Neural progenitor cell (in vitro differentiated cells): ENCODE measurements around the gene LIN7B. TPM values are rescaled to one million over a fixed set of nuclear protein-coding genes. Genes with fewer than 3 reads are reported as not detected.

Experiments
- DNase-seq: peaks from one replicate; pipeline ENCODE4 v3.0.0-alpha.2; 2016; ENCODE audit warnings: low spot score
- H2AFZ ChIP-seq: fragments of 200-600 bp; sonication (generic); replicated peaks from 2 replicates; pipeline ENCODE4 v1.6.1; 2016; ENCODE audit warnings: antibody characterized with exemption
- H3F3A ChIP-seq: fragments of 200-600 bp; sonication (generic); 2 replicates; pipeline ENCODE4 v1.6.1; 2016; ENCODE audit warnings: antibody characterized with exemption, low read depth
- H3K27ac ChIP-seq: fragments of 200-600 bp; sonication (generic); 2 replicates; pipeline ENCODE4 v1.5.1; 2016; ENCODE audit warnings: mild to moderate bottlenecking
- H3K27me3 ChIP-seq: fragments of 200-600 bp; sonication (generic); 2 replicates; pipeline ENCODE4 v1.6.1; 2016; ENCODE audit warnings: mild to moderate bottlenecking, moderate library complexity
- H3K36me3 ChIP-seq: fragments of 200-600 bp; sonication (generic); 2 replicates; pipeline ENCODE4 v1.5.1; 2016
- H3K4me1 ChIP-seq: fragments of 200-600 bp; sonication (generic); 2 replicates; pipeline ENCODE4 v1.6.1; 2016; ENCODE audit warnings: mixed run types
- H3K4me2 ChIP-seq: fragments of 200-600 bp; sonication (generic); 2 replicates; pipeline ENCODE4 v1.6.1; 2016
- H3K4me3 ChIP-seq: fragments of 200-600 bp; sonication (generic); 2 replicates; pipeline ENCODE4 v1.5.1; 2016
- H3K79me2 ChIP-seq: fragments of 200-600 bp; sonication (generic); 2 replicates; pipeline ENCODE4 v1.6.1; 2016; ENCODE audit warnings: low read depth
- H3K9ac ChIP-seq: fragments of 200-600 bp; sonication (generic); 2 replicates; pipeline ENCODE4 v1.6.1; 2016
- H3K9me3 ChIP-seq: fragments of 200-600 bp; sonication (generic); 2 replicates; pipeline ENCODE4 v1.5.1; 2016; ENCODE audit warnings: low read depth
- H4K20me1 ChIP-seq: fragments of 200-600 bp; sonication (generic); 2 replicates; pipeline ENCODE4 v1.6.1; 2016; ENCODE audit warnings: low read depth
- H3K27ac Mint-ChIP-seq: 3 replicates; pipeline ENCODE4 v1.8.0; 2021; ENCODE audit warnings: mixed read lengths
- H3K27me3 Mint-ChIP-seq: 2 replicates; pipeline ENCODE4 v1.8.0; 2022; ENCODE audit warnings: low read depth, mild to moderate bottlenecking, inconsistent platforms, moderate library complexity, mixed read lengths; ENCODE audit not compliant: insufficient read depth
- H3K36me3 Mint-ChIP-seq: 3 replicates; pipeline ENCODE4 v1.8.0; 2021; ENCODE audit warnings: mixed read lengths
- H3K4me1 Mint-ChIP-seq: 3 replicates; pipeline ENCODE4 v1.8.0; 2021; ENCODE audit warnings: mixed read lengths
- H3K4me3 Mint-ChIP-seq: 3 replicates; pipeline ENCODE4 v1.8.0; 2021; ENCODE audit warnings: mild to moderate bottlenecking, moderate library complexity, mixed read lengths
- H3K9me3 Mint-ChIP-seq: 3 replicates; pipeline ENCODE4 v1.8.0; 2020; ENCODE audit warnings: mixed read lengths
- CTCF ChIP-seq: fragments of 200-600 bp; sonication (generic); IDR thresholded peaks from 2 replicates; pipeline ENCODE4 v1.5.1; 2017; ENCODE audit warnings: antibody characterized with exemption, mild to moderate bottlenecking
- EZH2 ChIP-seq: fragments of 200-600 bp; sonication (generic); IDR thresholded peaks from 2 replicates; pipeline ENCODE4 v1.6.1; 2017; ENCODE audit warnings: antibody characterized with exemption, mild to moderate bottlenecking, moderate library complexity
- EZH2phosphoT487 ChIP-seq: fragments of 200-600 bp; sonication (generic); IDR thresholded peaks from 2 replicates; pipeline ENCODE4 v1.6.1; 2017; ENCODE audit warnings: antibody characterized with exemption
- total RNA-seq: library from RNA; depleted of rRNA; stranded (reverse); fragments of >200 nt; gene quantifications from 2 replicates; pipeline ENCODE4 v1.2.3, GENCODE V29; 2015; ENCODE audit warnings: low replicate concordance

LIN7B gene
- total RNA-seq, 1 donor from 2014 or later, result 9.7 TPM

- no peak for DNase-seq
- Mint-ChIP-seq H3K9me3 (no peaks in the 10 kb centered on the region), H3K4me3 (no peak overlapping the region), H3K4me1 (peaks cover 3% of the 10 kb centered on the region), H3K27me3 (no peaks in the 10 kb centered on the region), H3K27ac (no peak overlapping the region), H3K36me3 (peaks cover 35% of the 10 kb centered on the region)
- Histone ChIP-seq H3K79me2 (peaks cover 62% of the 10 kb centered on the region), H3K9ac (no peak overlapping the region), H3K27ac (no peak overlapping the region), H3K4me2 (no peak overlapping the region), H4K20me1 (peaks cover 91% of the 10 kb centered on the region), H2AFZ (no peak overlapping the region), H3K4me1 (no peaks in the 10 kb centered on the region), H3K9me3 (no peaks in the 10 kb centered on the region), H3F3A (peaks cover 57% of the 10 kb centered on the region), H3K27me3 (no peaks in the 10 kb centered on the region), H3K36me3 (peaks cover 21% of the 10 kb centered on the region), H3K4me3 (no peak overlapping the region)
- TF ChIP-seq EZH2phosphoT487, result no peak
- no peak for TF ChIP-seq CTCF
- TF ChIP-seq EZH2, result no peak
Observed at GRCh38 chr19:49098795-49099194, 15.4 kb upstream of the LIN7B start.

- Histone ChIP-seq H2AFZ (no peak overlapping the region), H3K4me1 (no peaks in the 10 kb centered on the region), H3K27me3 (no peaks in the 10 kb centered on the region), H3K79me2 (peaks cover 38% of the 10 kb centered on the region), H3K4me2 (no peak overlapping the region), H3K9ac (no peak overlapping the region), H3F3A (peaks cover 58% of the 10 kb centered on the region), H3K27ac (no peak overlapping the region), H3K9me3 (no peaks in the 10 kb centered on the region), H4K20me1 (peaks cover 89% of the 10 kb centered on the region), H3K36me3 (peaks cover 18% of the 10 kb centered on the region), H3K4me3 (no peak overlapping the region)
- no peak for DNase-seq
- no peak overlapping the region for H3K4me3 Mint-ChIP-seq
- peak overlapping the region; percentile 29 for H3K27ac Mint-ChIP-seq
- peaks cover 34% of the 10 kb centered on the region for H3K36me3 Mint-ChIP-seq
- no peaks in the 10 kb centered on the region for H3K9me3 Mint-ChIP-seq
- H3K4me1 Mint-ChIP-seq, result peaks cover 3% of the 10 kb centered on the region
- no peak for TF ChIP-seq CTCF
- no peak for TF ChIP-seq EZH2
- no peaks in the 10 kb centered on the region for H3K27me3 Mint-ChIP-seq
Observed at GRCh38 chr19:49101160-49101559, 13.0 kb upstream of the LIN7B start.

- Mint-ChIP-seq H3K9me3 (no peaks in the 10 kb centered on the region), H3K27ac (no peak overlapping the region), H3K36me3 (peaks cover 42% of the 10 kb centered on the region), H3K4me3 (no peak overlapping the region), H3K4me1 (peaks cover 6% of the 10 kb centered on the region), H3K27me3 (no peaks in the 10 kb centered on the region)
- H3K4me1 ChIP-seq, result no peaks in the 10 kb centered on the region
- H4K20me1 ChIP-seq, result peaks cover 89% of the 10 kb centered on the region
- no peak overlapping the region for H3K4me3 ChIP-seq
- no peaks in the 10 kb centered on the region for H3K27me3 ChIP-seq
- peaks cover 44% of the 10 kb centered on the region for H3K79me2 ChIP-seq
- TF ChIP-seq EZH2, result no peak
- TF ChIP-seq CTCF, result no peak
- TF ChIP-seq EZH2phosphoT487, result no peak
- no peak overlapping the region for H3K9ac ChIP-seq
- no peak overlapping the region for H2AFZ ChIP-seq
- no peak overlapping the region for H3K4me2 ChIP-seq
- peaks cover 57% of the 10 kb centered on the region for H3F3A ChIP-seq
- DNase-seq, result no peak
- peaks cover 18% of the 10 kb centered on the region for H3K36me3 ChIP-seq
- H3K27ac ChIP-seq, result no peak overlapping the region
- H3K9me3 ChIP-seq, result no peaks in the 10 kb centered on the region
Observed at GRCh38 chr19:49102303-49102702, 11.9 kb upstream of the LIN7B start.
